ENCODE data around the gene PITPNM3.

PITPNM3 gene

GRCh38 chr17:6546069-6546718 lies 10.2 kb downstream of the PITPNM3 start:
- TF ChIP-seq ZFP3 (CRISPR knock-in tag; IDR thresholded peaks at IDR 0.05), result no peak
- TF ChIP-seq CREB5 (CRISPR knock-in tag; IDR thresholded peaks at IDR 0.05; ENCODE audit: low read depth), result no peak
- no peak for TF ChIP-seq TSHZ2 (CRISPR knock-in tag; IDR thresholded peaks at IDR 0.05)
- no peak for TF ChIP-seq GLIS3 (CRISPR knock-in tag; IDR thresholded peaks at IDR 0.05)
- TF ChIP-seq ZNF8 (CRISPR knock-in tag; IDR thresholded peaks at IDR 0.05), result no peak
- no peak for TF ChIP-seq CSRNP3 (CRISPR knock-in tag; IDR thresholded peaks at IDR 0.05)
- no peak for TF ChIP-seq CSDC2 (CRISPR knock-in tag; IDR thresholded peaks at IDR 0.05)
- TF ChIP-seq PATZ1 (CRISPR knock-in tag; IDR thresholded peaks at IDR 0.05; ENCODE audit: borderline replicate concordance), result no peak
- TF ChIP-seq SNAI2 (CRISPR knock-in tag; IDR thresholded peaks at IDR 0.05), result no peak
- no peak for TF ChIP-seq OSR1 (CRISPR knock-in tag; IDR thresholded peaks at IDR 0.05)
- TF ChIP-seq ARNTL (CRISPR knock-in tag; IDR thresholded peaks at IDR 0.05; ENCODE audit: borderline replicate concordance, low read depth), result no peak
- TF ChIP-seq ESRRG (CRISPR knock-in tag; IDR thresholded peaks at IDR 0.05), result no peak
- TF ChIP-seq POU6F1 (CRISPR knock-in tag; IDR thresholded peaks at IDR 0.05; ENCODE audit: borderline replicate concordance, low read depth), result no peak
- ATAC-seq, result no peak

- TF ChIP-seq POU6F1 (CRISPR knock-in tag; IDR thresholded peaks at IDR 0.05; ENCODE audit: borderline replicate concordance, low read depth) (no peak), ZFP3 (CRISPR knock-in tag; IDR thresholded peaks at IDR 0.05) (no peak)
- no peak for ATAC-seq
Observed at GRCh38 chr17:6545291-6545690, 11.1 kb downstream of the PITPNM3 start.

DNA sequence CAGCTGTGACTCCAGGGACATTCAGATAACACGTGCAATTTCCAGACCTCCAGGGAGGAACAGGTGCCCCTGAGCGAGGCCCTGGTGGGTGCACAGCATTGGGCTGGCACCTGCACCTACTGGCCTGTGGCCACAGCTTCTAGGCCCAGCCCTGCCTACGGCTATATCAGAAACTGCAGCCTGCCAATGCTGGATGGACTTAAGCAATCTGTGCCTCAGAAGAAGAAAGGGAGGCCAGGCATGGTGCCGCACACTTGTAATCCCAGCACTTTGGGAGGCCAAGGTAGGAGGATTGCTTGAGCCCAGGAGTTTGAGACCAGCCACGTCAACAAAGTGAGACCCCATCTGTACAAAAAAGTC lies 12.4 kb downstream of the PITPNM3 start:
- ATAC-seq, result no peak
- TF ChIP-seq CSDC2 (CRISPR knock-in tag; IDR thresholded peaks at IDR 0.05) (no peak), ZC3H10 (CRISPR knock-in tag; IDR thresholded peaks at IDR 0.05) (no peak), POU6F1 (CRISPR knock-in tag; IDR thresholded peaks at IDR 0.05; ENCODE audit: borderline replicate concordance, low read depth) (no peak), ZFP3 (CRISPR knock-in tag; IDR thresholded peaks at IDR 0.05) (no peak), ISL1 (CRISPR knock-in tag; IDR thresholded peaks at IDR 0.05) (no peak)

Data from SK-N-SH treated with all-trans-retinoic acid at 6 μM for 48 hours (cell line).